ENCODE results near the gene PHF13.

- TF ChIP-seq GATA2 (CRISPR knock-in tag; IDR thresholded peaks at IDR 0.05) (no peak), CTCF (IDR thresholded peaks at IDR 0.05) (no peak), EP300 (IDR thresholded peaks at IDR 0.05; ENCODE audit: borderline replicate concordance in 1 of 2, low read depth in 1 of 2, low read length in 1 of 2) (no peak), SIN3A (IDR thresholded peaks at IDR 0.05; ENCODE audit: borderline replicate concordance, low read depth, low read length) (no peak), RFX5 (IDR thresholded peaks at IDR 0.05; ENCODE audit: low read length) (no peak), MAX (IDR thresholded peaks at IDR 0.05; ENCODE audit: low read depth) (no peak), POLR2AphosphoS5 (IDR thresholded peaks at IDR 0.05; ENCODE audit: low read depth, low read length) (no peak), NRF1 (IDR thresholded peaks at IDR 0.05; ENCODE audit: low read depth, low read length) (no peak), FOXJ3 (CRISPR knock-in tag; IDR thresholded peaks at IDR 0.05) (no peak), SMC3 (IDR thresholded peaks at IDR 0.05; ENCODE audit: low read depth, low read length) (no peak)
Observed at GRCh38 chr1:6587261-6588005, 26.1 kb upstream of the PHF13 start.

All from SK-N-SH (cell line).